ENCODE results near the gene COBL.

- TF ChIP-seq FOXJ3 (CRISPR knock-in tag; IDR thresholded peaks at IDR 0.05) = no peak
- no peak for TF ChIP-seq POLR2AphosphoS5 (IDR thresholded peaks at IDR 0.05; ENCODE audit: control insufficient read depth, insufficient read depth, low read depth, low read length)
- no peak for TF ChIP-seq CTCF (IDR thresholded peaks at IDR 0.05 in 2 of 3, conservative IDR thresholded peaks at IDR 0.05 in 1 of 3; ENCODE audit: insufficient read depth in 2 of 3, low read depth in 1 of 3, low read length in 3 of 3)
- TF ChIP-seq MECOM (CRISPR knock-in tag; IDR thresholded peaks at IDR 0.05) = no peak
- no peak for TF ChIP-seq NCOA6 (IDR thresholded peaks at IDR 0.05)
- no peak for TF ChIP-seq KAT2B (IDR thresholded peaks at IDR 0.05; ENCODE audit: low read depth, low read length)
- TF ChIP-seq CTCFL (IDR thresholded peaks at IDR 0.05; ENCODE audit: borderline replicate concordance, insufficient read depth, low read depth, low read length, poor library complexity, severe bottlenecking) = no peak
- no peak for TF ChIP-seq THAP7 (CRISPR knock-in tag; IDR thresholded peaks at IDR 0.05)
- TF ChIP-seq ZNF445 (CRISPR knock-in tag; IDR thresholded peaks at IDR 0.05; ENCODE audit: low read depth) = no peak
Observed at GRCh38 chr7:51230723-51231122, 85.9 kb downstream of the COBL start.
